ENCODE results near the gene PUS7.
"Not testable (repeated sequence)": the region's sequence is repeated elsewhere in the genome, so short reads cannot be mapped to it uniquely, and the experiment has no call there.

GRCh38 chr7:105450870-105451269 is 71.2 kb downstream of the PUS7 start:
- TF ChIP-seq CTCF (IDR thresholded peaks at IDR 0.05; ENCODE audit: low read length); EZH2phosphoT487 (IDR thresholded peaks at IDR 0.05; ENCODE audit: low read length); EZH2 (optimal IDR thresholded peaks at IDR 0.05; ENCODE audit: low read depth, low read length): not testable (repeated sequence)

Measured in MM.1S (cell line).